Neural cell (in vitro differentiated cells): Measurements from ENCODE around the gene LHX4. TPM values are rescaled to one million over a fixed set of nuclear protein-coding genes. Genes with fewer than 3 reads are reported as not detected.

Experiments used
- H2AFZ ChIP-seq: fragments of 200-600, 300-800 bp; sonication (generic), shearing (Covaris generic); 2 replicates; pipeline ENCODE4 v1.6.0; 2014; ENCODE audit warnings: low read depth, mild to moderate bottlenecking, antibody characterized with exemption, low read length, moderate library complexity
- H3F3A ChIP-seq: fragments of 200-600 bp; shearing (Covaris generic); 2 replicates; pipeline ENCODE4 v1.6.1; 2016; ENCODE audit warnings: mild to moderate bottlenecking, moderate library complexity, mixed read lengths, antibody characterized with exemption, low read length; ENCODE audit not compliant: insufficient read depth, poor library complexity, severe bottlenecking
- H3K27ac ChIP-seq: fragments of 200-600, 300-800 bp; sonication (generic), shearing (Covaris generic); 2 replicates; pipeline ENCODE4 v1.5.1; 2014; ENCODE audit warnings: mild to moderate bottlenecking, low read length, moderate library complexity
- H3K27me3 ChIP-seq: fragments of 300-800, 200-600 bp; sonication (generic), shearing (Covaris generic); 2 replicates; pipeline ENCODE4 v1.6.0; 2014; ENCODE audit warnings: mild to moderate bottlenecking, low read depth, low read length, moderate library complexity; ENCODE audit not compliant: insufficient read depth
- H3K36me3 ChIP-seq: fragments of 300-800, 200-600 bp; sonication (generic), shearing (Covaris generic); 2 replicates; pipeline ENCODE4 v1.5.1; 2014; ENCODE audit warnings: mild to moderate bottlenecking, antibody characterized with exemption, low read length, moderate library complexity; ENCODE audit not compliant: insufficient read depth
- H3K4me2 ChIP-seq: fragments of 300-800, 200-600 bp; sonication (generic), shearing (Covaris generic); 2 replicates; pipeline ENCODE4 v1.6.0; 2014; ENCODE audit warnings: mild to moderate bottlenecking, low read length
- H3K4me3 ChIP-seq: fragments of 300-800, 200-600 bp; sonication (generic), shearing (Covaris generic); 2 replicates; pipeline ENCODE4 v1.5.1; 2014; ENCODE audit warnings: mild to moderate bottlenecking, low read length, moderate library complexity
- H3K79me2 ChIP-seq: fragments of 200-600 bp; shearing (Covaris generic); replicated peaks from 2 replicates; pipeline ENCODE4 v1.6.0; 2014; ENCODE audit warnings: mild to moderate bottlenecking, low read length, moderate library complexity; ENCODE audit not compliant: insufficient read depth
- H3K9ac ChIP-seq: fragments of 300-800, 200-600 bp; sonication (generic), shearing (Covaris generic); 2 replicates; pipeline ENCODE4 v1.6.1; 2016; ENCODE audit warnings: mild to moderate bottlenecking, low read length, mixed read lengths
- H3K9me2 ChIP-seq: fragments of 200-600 bp; shearing (Covaris generic); 2 replicates; pipeline ENCODE4 v1.6.1; 2016; ENCODE audit warnings: mild to moderate bottlenecking, low read length, mixed read lengths; ENCODE audit not compliant: insufficient read depth
- H3K9me3 ChIP-seq: fragments of 200-600, 300-800 bp; sonication (generic), shearing (Covaris generic); 2 replicates; pipeline ENCODE4 v1.6.1; 2016; ENCODE audit warnings: mild to moderate bottlenecking, mixed run types, low read length, moderate library complexity, mixed read lengths
- H4K20me1 ChIP-seq: fragments of 200-600 bp; shearing (Covaris generic); 2 replicates; pipeline ENCODE4 v1.6.1; 2016; ENCODE audit warnings: mild to moderate bottlenecking, mixed run types; ENCODE audit not compliant: insufficient read depth
- EP300 ChIP-seq: fragments of 450-650 bp; conservative IDR thresholded peaks from 2 replicates; pipeline ENCODE4 v1.6.1; 2014; ENCODE audit warnings: antibody characterized with exemption, mild to moderate bottlenecking, moderate library complexity; ENCODE audit not compliant: poor library complexity, severe bottlenecking
- MXI1 ChIP-seq: fragments of 450-650 bp; conservative IDR thresholded peaks from 2 replicates; pipeline ENCODE4 v1.6.1; 2014; ENCODE audit warnings: antibody characterized with exemption, mild to moderate bottlenecking; ENCODE audit not compliant: poor library complexity, severe bottlenecking
- POLR2AphosphoS5 ChIP-seq: IDR thresholded peaks from 2 replicates; pipeline ENCODE4 v1.6.1; 2012
- RAD21 ChIP-seq: fragments of 450-650 bp; conservative IDR thresholded peaks from 2 replicates; pipeline ENCODE4 v1.6.1; 2014; ENCODE audit warnings: antibody characterized with exemption, mild to moderate bottlenecking, moderate library complexity
- REST ChIP-seq: IDR thresholded peaks from 2 replicates; pipeline ENCODE4 v1.6.1; 2012; ENCODE audit warnings: borderline replicate concordance
- SMC3 ChIP-seq: fragments of 450-650 bp; conservative IDR thresholded peaks from 2 replicates; pipeline ENCODE4 v1.6.1; 2014; ENCODE audit warnings: antibody characterized with exemption, mild to moderate bottlenecking, moderate library complexity; ENCODE audit not compliant: poor library complexity
- TAF1 ChIP-seq: IDR thresholded peaks from 2 replicates; pipeline ENCODE4 v1.6.1; 2012; ENCODE audit warnings: low read depth
- polyA plus RNA-seq: library from polyadenylated mRNA; depleted of rRNA; stranded (reverse); fragments of >200 nt; gene quantifications from 2 replicates; pipeline ENCODE4 v1.2.3, GENCODE V29; 2014
- TF ChIP-seq, protein P1 (sequence below): fragments of 450-650 bp; IDR thresholded peaks from 2 replicates; pipeline ENCODE4 v1.5.1; 2014; ENCODE audit warnings: antibody characterized with exemption, mild to moderate bottlenecking, moderate library complexity; ENCODE audit not compliant: poor library complexity, severe bottlenecking

Gene LHX4
- polyA plus RNA-seq, 1 donor from 2014 or later: not detected

DNA sequence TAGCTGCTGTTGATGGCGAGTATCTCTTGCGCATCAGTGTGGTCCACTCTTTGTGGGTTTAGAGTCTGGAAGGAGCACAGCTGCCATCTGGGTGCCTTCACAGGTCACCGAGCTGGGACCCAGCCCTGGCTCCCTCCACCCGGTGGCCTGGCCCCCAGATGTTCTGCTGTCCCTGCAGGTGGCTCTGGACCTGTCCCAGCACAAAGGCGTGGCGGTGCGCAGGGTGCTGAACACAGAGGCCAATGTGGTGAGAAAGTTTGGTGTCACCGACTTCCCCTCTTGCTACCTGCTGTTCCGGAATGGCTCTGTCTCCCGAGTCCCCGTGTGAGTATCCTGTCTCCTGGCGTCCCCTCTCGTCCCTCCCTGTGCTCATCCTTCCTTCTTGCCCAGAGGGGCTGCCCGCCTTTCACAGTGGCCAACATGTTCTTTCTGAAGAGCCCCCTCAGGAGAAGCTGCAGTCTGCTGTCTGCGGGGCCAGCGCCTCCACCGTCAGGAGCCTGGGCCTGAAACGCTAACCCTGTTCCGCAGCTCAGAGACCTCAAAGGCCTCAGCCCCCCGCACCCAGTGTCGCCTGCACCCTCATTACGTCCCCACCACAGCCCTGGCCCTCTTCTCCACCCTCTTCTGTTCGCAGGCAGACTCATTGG is 47.9 kb upstream of the LHX4 start:
- Histone ChIP-seq H3K36me3 (peaks cover 8% of the 10 kb centered on the region), H3K27me3 (no peaks in the 10 kb centered on the region), H3K9ac (no peak overlapping the region), H3K79me2 (no peaks in the 10 kb centered on the region), H3K4me3 (no peak overlapping the region), H2AFZ (no peak overlapping the region), H3F3A (no peaks in the 10 kb centered on the region), H3K9me3 (no peaks in the 10 kb centered on the region), H3K4me2 (no peak overlapping the region), H3K9me2 (no peaks in the 10 kb centered on the region), H4K20me1 (no peaks in the 10 kb centered on the region), H3K27ac (no peak overlapping the region)
- TF ChIP-seq MXI1 (no peak), SMC3 (no peak)

GRCh38 chr1:180182643-180183311 is 47.3 kb upstream of the LHX4 start:
- Histone ChIP-seq H3K4me2 (no peak overlapping the region), H4K20me1 (no peaks in the 10 kb centered on the region), H3F3A (no peaks in the 10 kb centered on the region), H3K4me3 (no peak overlapping the region), H3K36me3 (peaks cover 8% of the 10 kb centered on the region), H3K9me3 (no peaks in the 10 kb centered on the region), H3K79me2 (no peaks in the 10 kb centered on the region), H2AFZ (no peak overlapping the region), H3K9ac (no peak overlapping the region), H3K27ac (no peak overlapping the region), H3K9me2 (no peaks in the 10 kb centered on the region), H3K27me3 (no peaks in the 10 kb centered on the region)
- no peak for TF ChIP-seq SMC3
- TF ChIP-seq TAF1: no peak
- TF ChIP-seq MXI1: no peak
- TF ChIP-seq EP300: no peak
- TF ChIP-seq, protein P1, sequence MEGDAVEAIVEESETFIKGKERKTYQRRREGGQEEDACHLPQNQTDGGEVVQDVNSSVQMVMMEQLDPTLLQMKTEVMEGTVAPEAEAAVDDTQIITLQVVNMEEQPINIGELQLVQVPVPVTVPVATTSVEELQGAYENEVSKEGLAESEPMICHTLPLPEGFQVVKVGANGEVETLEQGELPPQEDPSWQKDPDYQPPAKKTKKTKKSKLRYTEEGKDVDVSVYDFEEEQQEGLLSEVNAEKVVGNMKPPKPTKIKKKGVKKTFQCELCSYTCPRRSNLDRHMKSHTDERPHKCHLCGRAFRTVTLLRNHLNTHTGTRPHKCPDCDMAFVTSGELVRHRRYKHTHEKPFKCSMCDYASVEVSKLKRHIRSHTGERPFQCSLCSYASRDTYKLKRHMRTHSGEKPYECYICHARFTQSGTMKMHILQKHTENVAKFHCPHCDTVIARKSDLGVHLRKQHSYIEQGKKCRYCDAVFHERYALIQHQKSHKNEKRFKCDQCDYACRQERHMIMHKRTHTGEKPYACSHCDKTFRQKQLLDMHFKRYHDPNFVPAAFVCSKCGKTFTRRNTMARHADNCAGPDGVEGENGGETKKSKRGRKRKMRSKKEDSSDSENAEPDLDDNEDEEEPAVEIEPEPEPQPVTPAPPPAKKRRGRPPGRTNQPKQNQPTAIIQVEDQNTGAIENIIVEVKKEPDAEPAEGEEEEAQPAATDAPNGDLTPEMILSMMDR: no peak
- no peak for TF ChIP-seq POLR2AphosphoS5

- Histone ChIP-seq H3K79me2 (no peaks in the 10 kb centered on the region), H2AFZ (no peak overlapping the region), H3K27me3 (no peaks in the 10 kb centered on the region), H3K4me3 (no peak overlapping the region), H3K9me2 (no peaks in the 10 kb centered on the region), H3K9ac (no peak overlapping the region), H3F3A (no peaks in the 10 kb centered on the region), H3K9me3 (no peaks in the 10 kb centered on the region), H3K4me2 (no peak overlapping the region), H3K36me3 (peaks cover 8% of the 10 kb centered on the region), H4K20me1 (no peaks in the 10 kb centered on the region), H3K27ac (no peak overlapping the region)
- TF ChIP-seq EP300 (no peak), REST (no peak), RAD21 (no peak), SMC3 (no peak)
- TF ChIP-seq, protein P1: no peak
Measured at GRCh38 chr1:180183426-180183825, 46.6 kb upstream of the LHX4 start.
